Measurements from ENCODE around the gene DRG2.

DRG2 gene

GRCh38 chr17:18074566-18075272 lies 13.0 kb upstream of the DRG2 start:
- no peak for DNase-seq (ENCODE audit: low spot score)

- no peak for DNase-seq (ENCODE audit: low spot score)
Measured at GRCh38 chr17:18076936-18077335, 10.8 kb upstream of the DRG2 start.

- no peak for DNase-seq (ENCODE audit: low spot score)
Measured at GRCh38 chr17:18079543-18079942, 8.2 kb upstream of the DRG2 start.

- no peak for DNase-seq (ENCODE audit: low spot score)
Measured at GRCh38 chr17:18084256-18084655, 3.5 kb upstream of the DRG2 start.

DNA sequence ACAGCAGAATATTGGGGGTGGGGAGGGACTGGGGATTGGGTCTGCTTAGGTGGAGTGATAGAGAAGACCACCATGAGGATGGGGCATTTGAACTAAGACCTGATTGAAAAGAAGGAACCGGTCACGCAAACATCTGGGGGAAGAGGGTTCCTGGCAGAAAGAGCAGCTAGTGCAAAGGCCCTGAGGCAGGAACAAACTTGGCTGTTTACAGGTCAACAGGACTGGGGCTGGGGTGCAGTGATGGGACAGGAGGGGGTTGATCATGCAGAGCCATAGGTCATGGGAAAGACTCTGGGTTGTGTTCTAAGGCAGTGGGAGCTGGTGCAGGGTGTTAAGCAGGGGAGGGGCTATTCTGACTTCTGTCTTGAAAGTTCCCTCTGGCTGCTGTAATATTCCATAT lies 1.9 kb downstream of the DRG2 start:
- no peak for DNase-seq (ENCODE audit: low spot score)

DNA sequence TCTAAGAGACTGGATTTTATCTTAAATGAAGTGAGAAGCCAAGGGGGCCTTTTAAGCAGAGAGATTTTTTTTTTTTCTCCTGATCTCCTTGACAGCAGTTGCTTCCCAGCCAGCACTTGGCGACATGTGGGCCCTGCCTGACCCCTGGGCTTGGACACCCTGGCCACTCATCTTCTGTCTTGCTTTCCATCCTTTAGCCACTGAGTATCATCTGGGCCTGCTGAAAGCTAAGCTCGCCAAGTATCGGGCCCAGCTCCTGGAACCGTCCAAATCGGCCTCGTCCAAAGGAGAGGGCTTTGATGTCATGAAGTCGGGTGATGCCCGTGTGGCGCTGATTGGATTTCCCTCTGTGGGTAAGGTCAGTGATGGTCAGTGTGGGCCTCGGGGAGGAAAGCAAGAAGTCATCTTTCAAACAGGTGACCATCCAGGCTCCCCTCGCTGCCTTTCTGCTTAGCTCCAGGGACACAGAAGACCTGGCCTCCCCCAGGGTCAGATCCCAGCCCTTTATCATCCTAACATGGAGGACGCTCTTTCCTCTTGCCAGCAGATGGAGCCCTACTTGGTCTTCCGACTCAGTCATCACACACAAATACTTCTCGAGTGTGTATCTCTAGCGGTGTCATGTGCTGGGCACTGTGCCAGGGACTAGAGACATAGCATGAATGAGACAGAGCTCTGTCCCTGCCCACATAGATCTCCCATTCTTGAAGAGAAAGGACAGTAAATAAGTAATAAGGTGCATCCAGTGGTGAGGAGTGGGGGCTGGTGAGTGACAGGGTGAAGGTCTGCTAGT lies 6.1 kb downstream of the DRG2 start:
- DNase-seq (ENCODE audit: low spot score), result peak; percentile 37

DNA sequence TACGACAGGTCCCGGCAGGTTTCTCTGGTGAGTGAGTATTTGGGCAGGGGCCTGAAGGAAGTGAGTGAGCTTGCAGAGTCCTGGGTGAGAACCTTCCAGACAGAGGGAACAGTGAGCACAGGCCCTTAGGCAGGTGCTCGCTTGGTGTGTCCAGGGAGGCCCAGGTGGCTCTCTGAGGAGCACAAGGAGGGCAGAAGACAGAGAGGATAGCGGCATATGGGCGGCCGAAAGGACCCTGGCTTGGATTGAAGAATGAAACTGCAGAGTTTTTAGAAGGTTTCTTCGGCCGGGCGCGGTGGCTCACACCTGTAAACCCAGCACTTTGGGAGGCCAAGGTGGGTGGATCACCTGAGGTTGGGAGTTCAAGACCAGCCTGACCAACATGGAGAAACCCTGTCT lies 6.7 kb downstream of the DRG2 start:
- DNase-seq (ENCODE audit: low spot score), result no peak

GRCh38 chr17:18099516-18099915 lies 11.8 kb downstream of the DRG2 start:
- DNase-seq (ENCODE audit: low spot score), result no peak

DNA sequence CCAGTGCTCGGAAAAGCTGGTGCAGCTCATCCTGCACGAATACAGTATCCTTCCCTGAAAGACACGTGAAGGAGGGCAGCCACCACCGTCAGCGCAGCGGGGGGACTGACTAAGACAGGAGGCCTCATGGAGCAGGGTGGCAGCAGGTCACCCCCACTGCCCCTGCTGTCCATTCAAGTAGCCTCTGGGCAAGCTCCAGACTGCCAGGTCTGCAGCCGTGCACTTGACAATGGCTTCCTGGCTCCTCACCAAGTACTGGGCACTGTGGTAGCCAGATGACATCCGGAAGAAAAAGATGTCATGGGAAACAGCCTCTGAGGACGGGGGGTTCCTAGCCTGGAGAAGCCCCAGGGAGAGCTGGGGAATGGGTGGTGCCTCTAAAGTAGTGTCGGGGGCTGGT lies 12.9 kb downstream of the DRG2 start:
- DNase-seq (ENCODE audit: low spot score), result no peak

GRCh38 chr17:18101828-18102227 lies 14.1 kb downstream of the DRG2 start:
- DNase-seq (ENCODE audit: low spot score), result no peak

DNA sequence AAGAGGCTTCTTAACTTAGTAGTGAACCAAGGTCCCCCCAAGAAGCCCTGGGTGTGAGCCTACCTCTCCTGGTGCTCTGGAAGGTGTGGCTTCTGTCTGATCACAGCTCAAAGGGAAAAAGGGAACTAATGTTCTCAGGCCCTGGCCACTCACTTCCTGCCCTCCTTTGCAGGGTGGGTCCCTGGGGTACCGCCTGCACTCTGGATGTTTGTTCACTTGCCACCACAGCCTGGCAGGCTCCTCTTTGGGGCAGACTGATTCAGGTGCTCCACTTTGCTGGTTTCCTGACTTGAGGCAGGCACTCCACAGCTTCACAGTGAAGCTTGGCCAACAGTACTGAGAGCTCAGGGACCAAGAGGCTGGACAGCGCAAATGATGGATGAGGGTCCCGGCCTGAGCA lies 14.9 kb downstream of the DRG2 start:
- peak; percentile 19 for DNase-seq (ENCODE audit: low spot score)

DNA sequence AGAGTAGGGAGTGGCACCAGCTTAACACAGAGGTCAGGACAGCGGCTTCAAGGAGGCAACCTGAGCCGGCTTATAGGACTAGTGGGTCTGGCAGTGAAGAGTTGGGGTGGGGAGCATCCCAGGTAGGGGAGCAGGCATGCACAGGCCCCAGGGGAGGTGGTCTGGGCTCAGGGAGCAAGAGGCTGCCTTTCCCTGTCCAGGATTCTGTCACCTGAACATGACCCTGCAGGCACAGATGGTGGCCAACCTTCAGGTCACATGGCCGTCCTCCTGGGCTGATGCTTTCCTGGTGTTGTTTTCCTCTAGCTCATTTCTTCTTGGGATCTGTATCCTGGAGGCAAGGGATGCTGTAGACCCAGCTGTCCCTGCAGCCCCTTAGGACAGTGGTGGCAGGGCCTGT lies 17.3 kb downstream of the DRG2 start:
- no peak for DNase-seq (ENCODE audit: low spot score)

DNA sequence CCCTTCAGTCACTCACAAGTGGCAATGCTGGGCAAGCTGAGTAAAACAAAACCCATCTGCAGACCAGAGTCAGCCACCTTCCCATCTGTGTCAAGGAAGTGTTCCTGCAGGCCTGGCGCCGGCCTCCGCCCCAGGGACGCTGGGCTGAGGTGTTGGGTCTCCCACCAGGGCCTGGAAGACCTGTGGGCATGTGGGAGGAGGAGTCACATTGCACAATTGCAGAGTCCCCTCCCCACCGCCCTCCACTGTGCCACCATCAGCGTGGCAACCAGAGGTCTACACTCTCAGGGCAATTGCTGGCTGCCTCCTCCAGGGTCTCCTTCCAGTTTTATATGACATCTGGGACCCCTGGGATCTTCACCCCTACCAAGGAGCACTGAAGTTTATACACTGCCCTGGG lies 17.8 kb downstream of the DRG2 start:
- no peak for DNase-seq (ENCODE audit: low spot score)

- DNase-seq (ENCODE audit: low spot score), result no peak
Measured at GRCh38 chr17:18106211-18106610, 18.5 kb downstream of the DRG2 start.

GRCh38 chr17:18107061-18107790 lies 19.5 kb downstream of the DRG2 start:
- no peak for DNase-seq (ENCODE audit: low spot score)

DNA sequence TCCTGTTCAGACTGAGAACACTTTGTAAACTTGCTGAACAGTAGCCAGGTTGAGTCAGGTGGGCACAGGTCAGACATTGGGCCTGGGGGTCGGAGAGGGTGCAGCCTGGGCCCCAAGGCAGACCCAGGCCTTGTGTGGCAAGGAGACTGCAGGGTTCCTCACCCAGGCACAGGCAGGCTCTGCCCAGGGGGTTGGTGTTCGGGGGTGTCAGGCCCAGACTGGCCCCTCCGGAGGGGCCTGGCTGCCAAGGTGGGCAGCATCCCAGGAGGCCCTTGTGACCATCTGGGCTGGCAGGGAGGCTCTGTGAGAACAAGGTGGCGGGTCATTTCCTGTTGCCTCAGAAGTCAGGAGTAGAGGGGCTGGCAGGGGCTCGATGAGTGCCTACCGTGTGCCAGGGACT lies 20.2 kb downstream of the DRG2 start:
- DNase-seq (ENCODE audit: low spot score), result no peak

GRCh38 chr17:18108401-18109312 lies 20.9 kb downstream of the DRG2 start, which contains the start of gene MYO15A:
MYO15A (plus strand) TSS chr17:18108756; CDS start chr17:18118801, 10,045 bp downstream.
- DNase-seq (ENCODE audit: low spot score), result no peak

GRCh38 chr17:18109935-18110485 lies 22.3 kb downstream of the DRG2 start:
- DNase-seq (ENCODE audit: low spot score), result no peak

GRCh38 chr17:18110636-18111145 lies 22.9 kb downstream of the DRG2 start:
- no peak for DNase-seq (ENCODE audit: low spot score)

- no peak for DNase-seq (ENCODE audit: low spot score)
Measured at GRCh38 chr17:18111330-18111971, 23.7 kb downstream of the DRG2 start.

GRCh38 chr17:18115517-18115916 lies 27.8 kb downstream of the DRG2 start:
- no peak for DNase-seq (ENCODE audit: low spot score)
